ENCODE data around the gene ALLC. TPM values are rescaled to one million over a fixed set of nuclear protein-coding genes. Genes with fewer than 3 reads are reported as not detected.
A peak's percentile ranks its signal among the peaks of the same experiment; 100 is the strongest.

The ALLC gene
- total RNA-seq, 1 experiment from 2014 or later = not detected

GRCh38 chr2:3712831-3713503 is 55.0 kb downstream of the ALLC start:
- no peak overlapping the region for H3K27ac Mint-ChIP-seq (ENCODE audit: low read depth, unreplicated experiment)
- POLR2A ChIA-PET = interaction anchor here (0.9 kb wide), 2 partner anchors 10 to 51 kb away, joined by 3 to 4 read pairs; no protein-coding TSS in a partner anchor
- no peaks in the 10 kb centered on the region for H3K27me3 Mint-ChIP-seq (ENCODE audit: insufficient read depth, unreplicated experiment)
- H3K4me1 Mint-ChIP-seq (ENCODE audit: insufficient read depth, unreplicated experiment) = peaks cover 14% of the 10 kb centered on the region
- no peak for DNase-seq (ENCODE audit: unreplicated experiment)
- H3K4me3 Mint-ChIP-seq (ENCODE audit: unreplicated experiment) = no peak overlapping the region
- H3K9me3 Mint-ChIP-seq (ENCODE audit: unreplicated experiment) = no peaks in the 10 kb centered on the region
- CTCF ChIA-PET = interaction anchor here (0.9 to 2.9 kb wide), 5 partner anchors 10 to 48 kb away, joined by 3 to 24 read pairs (median 3); no protein-coding TSS in a partner anchor
- no TSS peak for BruUV-seq (replicated peaks)
- intact Hi-C loops (cut with micrococcal nuclease) = no loop called here
- no peaks in the 10 kb centered on the region for H3K36me3 Mint-ChIP-seq (ENCODE audit: insufficient read depth, unreplicated experiment)
- TF ChIP-seq CTCF (IDR thresholded peaks at IDR 0.05; ENCODE audit: unreplicated experiment) = no peak

- Mint-ChIP-seq H3K9me3 (ENCODE audit: unreplicated experiment) (peaks cover 22% of the 10 kb centered on the region), H3K4me3 (ENCODE audit: unreplicated experiment) (no peak overlapping the region), H3K4me1 (ENCODE audit: insufficient read depth, unreplicated experiment) (no peaks in the 10 kb centered on the region), H3K27me3 (ENCODE audit: insufficient read depth, unreplicated experiment) (peaks cover 12% of the 10 kb centered on the region), H3K36me3 (ENCODE audit: insufficient read depth, unreplicated experiment) (no peaks in the 10 kb centered on the region), H3K27ac (ENCODE audit: low read depth, unreplicated experiment) (no peak overlapping the region)
- ChIA-PET POLR2A (interaction anchor here (1.1 kb wide), 1 partner anchor 9 kb away, joined by 3 read pairs; no protein-coding TSS in a partner anchor), CTCF (interaction anchor here (1.0 to 3.2 kb wide), 2 partner anchors 10 to 246 kb away, joined by 3 to 29 read pairs; no protein-coding TSS in a partner anchor)
- no TSS peak for BruUV-seq (replicated peaks)
- intact Hi-C loops (cut with micrococcal nuclease) = no loop called here
- no peak for TF ChIP-seq CTCF (IDR thresholded peaks at IDR 0.05; ENCODE audit: unreplicated experiment)
- DNase-seq (ENCODE audit: unreplicated experiment) = no peak
These were observed 60.7 kb downstream of the ALLC start for GRCh38 chr2:3718679-3719078.

- POLR2A ChIA-PET = no interaction called here
- CTCF ChIA-PET = interaction anchor here (1.0 to 1.5 kb wide), 2 partner anchors 13 to 55 kb away, joined by 3 to 6 read pairs; no protein-coding TSS in a partner anchor
- Mint-ChIP-seq H3K4me3 (ENCODE audit: unreplicated experiment) (no peak overlapping the region), H3K27ac (ENCODE audit: low read depth, unreplicated experiment) (no peak overlapping the region), H3K27me3 (ENCODE audit: insufficient read depth, unreplicated experiment) (peaks cover 52% of the 10 kb centered on the region), H3K4me1 (ENCODE audit: insufficient read depth, unreplicated experiment) (peaks cover 5% of the 10 kb centered on the region), H3K36me3 (ENCODE audit: insufficient read depth, unreplicated experiment) (no peaks in the 10 kb centered on the region), H3K9me3 (ENCODE audit: unreplicated experiment) (peaks cover 28% of the 10 kb centered on the region)
- intact Hi-C loops (cut with micrococcal nuclease) = no loop called here
- no peak for TF ChIP-seq CTCF (IDR thresholded peaks at IDR 0.05; ENCODE audit: unreplicated experiment)
- no peak for DNase-seq (ENCODE audit: unreplicated experiment)
- no TSS peak for BruUV-seq (replicated peaks)
These were observed 67.0 kb downstream of the ALLC start for GRCh38 chr2:3725002-3725401.

- Mint-ChIP-seq H3K27me3 (ENCODE audit: insufficient read depth, unreplicated experiment) (peaks cover 52% of the 10 kb centered on the region), H3K4me1 (ENCODE audit: insufficient read depth, unreplicated experiment) (peaks cover 5% of the 10 kb centered on the region), H3K9me3 (ENCODE audit: unreplicated experiment) (peaks cover 22% of the 10 kb centered on the region), H3K4me3 (ENCODE audit: unreplicated experiment) (no peak overlapping the region), H3K36me3 (ENCODE audit: insufficient read depth, unreplicated experiment) (no peaks in the 10 kb centered on the region), H3K27ac (ENCODE audit: low read depth, unreplicated experiment) (peak overlapping the region; percentile 46)
- ChIA-PET CTCF (interaction anchor here (1.0 to 6.2 kb wide), 3 partner anchors 12 to 82 kb away, joined by 3 to 50 read pairs (median 24); no protein-coding TSS in a partner anchor), POLR2A (no interaction called here)
- intact Hi-C loops (cut with micrococcal nuclease) = no loop called here
- no peak for DNase-seq (ENCODE audit: unreplicated experiment)
- BruUV-seq (replicated peaks) = no TSS peak
- no peak for TF ChIP-seq CTCF (IDR thresholded peaks at IDR 0.05; ENCODE audit: unreplicated experiment)
These were observed 67.7 kb downstream of the ALLC start for GRCh38 chr2:3725458-3726250.

Data from MCF 10A (cell line).